Erythroblast (primary cell): ENCODE data around the gene FYB1.

Source experiments
- GATA1 ChIP-seq: IDR thresholded peaks from 2 replicates; pipeline ENCODE4 v1.6.1; 2011; ENCODE audit warnings: low read depth, mild to moderate bottlenecking, control low read depth, low read length, moderate library complexity
- POLR2A ChIP-seq: IDR thresholded peaks from 2 replicates; pipeline ENCODE4 v1.6.1; 2011; ENCODE audit warnings: mild to moderate bottlenecking, low read length

- no peak for TF ChIP-seq POLR2A
- no peak for TF ChIP-seq GATA1
Measured at GRCh38 chr5:39076757-39077728, 142.3 kb downstream of the FYB1 start.
